ENCODE results near the gene GPN2. TPM values are rescaled to one million over a fixed set of nuclear protein-coding genes. Genes with fewer than 3 reads are reported as not detected.

GPN2 gene
- total RNA-seq, 4 donors from 2014 or later: 10.4 to 17.3 (median 12.8) TPM

DNA sequence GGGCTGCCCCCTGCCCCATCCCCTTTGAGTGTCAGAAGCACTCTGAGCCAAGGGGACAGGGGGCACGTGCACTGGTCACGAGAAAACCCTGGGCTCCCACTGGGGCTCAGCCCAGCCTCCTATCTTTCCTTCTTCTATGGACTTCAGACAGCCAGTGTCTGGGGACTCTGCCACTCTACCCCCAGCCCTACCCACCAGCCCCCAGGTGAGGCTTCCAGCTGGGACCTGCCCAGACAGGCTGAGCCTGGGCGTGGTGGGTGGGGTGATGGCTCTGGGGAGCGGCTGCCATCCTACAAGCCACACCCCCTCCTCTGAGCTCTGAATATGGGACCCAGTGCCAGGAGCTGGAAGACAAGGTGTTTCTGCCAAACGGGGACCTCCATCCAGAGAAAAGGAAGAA lies 35.2 kb downstream of the GPN2 start:
- TF ChIP-seq EP300 (IDR thresholded peaks at IDR 0.05) (no peak), POLR2AphosphoS5 (IDR thresholded peaks at IDR 0.05) (no peak), POLR2A (IDR thresholded peaks at IDR 0.05) (no peak)
- TF ChIP-seq, protein P1, sequence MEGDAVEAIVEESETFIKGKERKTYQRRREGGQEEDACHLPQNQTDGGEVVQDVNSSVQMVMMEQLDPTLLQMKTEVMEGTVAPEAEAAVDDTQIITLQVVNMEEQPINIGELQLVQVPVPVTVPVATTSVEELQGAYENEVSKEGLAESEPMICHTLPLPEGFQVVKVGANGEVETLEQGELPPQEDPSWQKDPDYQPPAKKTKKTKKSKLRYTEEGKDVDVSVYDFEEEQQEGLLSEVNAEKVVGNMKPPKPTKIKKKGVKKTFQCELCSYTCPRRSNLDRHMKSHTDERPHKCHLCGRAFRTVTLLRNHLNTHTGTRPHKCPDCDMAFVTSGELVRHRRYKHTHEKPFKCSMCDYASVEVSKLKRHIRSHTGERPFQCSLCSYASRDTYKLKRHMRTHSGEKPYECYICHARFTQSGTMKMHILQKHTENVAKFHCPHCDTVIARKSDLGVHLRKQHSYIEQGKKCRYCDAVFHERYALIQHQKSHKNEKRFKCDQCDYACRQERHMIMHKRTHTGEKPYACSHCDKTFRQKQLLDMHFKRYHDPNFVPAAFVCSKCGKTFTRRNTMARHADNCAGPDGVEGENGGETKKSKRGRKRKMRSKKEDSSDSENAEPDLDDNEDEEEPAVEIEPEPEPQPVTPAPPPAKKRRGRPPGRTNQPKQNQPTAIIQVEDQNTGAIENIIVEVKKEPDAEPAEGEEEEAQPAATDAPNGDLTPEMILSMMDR (IDR thresholded peaks at IDR 0.05): no peak
- WGBS, 2 donors (ENCODE audit: low coverage in 1 of 2): 70% methylated on average over 2 of the region's 5 CpGs; no CpG with 5 or more reads in 1 of the 2 donors
- Histone ChIP-seq H3K36me3 (peaks cover 0 to 87% of the 10 kb centered on the region in 2 donors), H3K27ac (no peak overlapping the region), H3K4me3 (no peak overlapping the region), H3K27me3 (no peaks in the 10 kb centered on the region), H3K9me3 (no peaks in the 10 kb centered on the region), H3K4me1 (peaks cover 0 to 9% (median 0%) of the 10 kb centered on the region in 3 donors)
- ATAC-seq: no peak

DNA sequence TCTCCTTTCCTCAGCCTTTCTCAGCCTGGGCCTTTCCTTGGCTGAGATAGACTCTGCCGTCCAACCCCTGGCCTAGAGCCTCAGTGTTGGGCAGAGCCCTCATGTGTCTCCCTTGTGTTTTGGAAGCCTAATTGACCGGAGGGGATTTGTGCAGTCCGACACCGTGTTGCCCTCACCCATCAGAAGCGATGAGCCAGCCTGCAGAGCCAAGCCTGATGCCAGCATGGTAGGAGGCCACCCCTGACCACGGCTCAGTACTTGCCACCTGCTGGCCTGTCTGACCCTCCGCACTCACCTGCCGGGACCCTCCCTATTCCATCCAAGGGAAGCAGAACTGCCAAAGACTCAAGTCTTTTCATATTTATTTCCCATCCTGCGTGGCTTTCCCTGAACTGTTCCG lies 36.5 kb downstream of the GPN2 start:
- ATAC-seq: no peak
- H3K9me3 ChIP-seq: no peaks in the 10 kb centered on the region
- peaks cover 0 to 99% of the 10 kb centered on the region in 2 donors for H3K36me3 ChIP-seq
- no peak overlapping the region for H3K27ac ChIP-seq
- no peaks in the 10 kb centered on the region for H3K27me3 ChIP-seq
- WGBS, 2 donors (ENCODE audit: low coverage in 1 of 2): no CpG with 5 or more reads among the region's 10 CpGs
- TF ChIP-seq EP300 (IDR thresholded peaks at IDR 0.05) (no peak), POLR2A (IDR thresholded peaks at IDR 0.05) (no peak), POLR2AphosphoS5 (IDR thresholded peaks at IDR 0.05) (no peak)
- TF ChIP-seq, protein P1 (IDR thresholded peaks at IDR 0.05): no peak
- H3K4me3 ChIP-seq: no peak overlapping the region
- H3K4me1 ChIP-seq: peaks cover 0 to 19% (median 6%) of the 10 kb centered on the region in 3 donors

DNA sequence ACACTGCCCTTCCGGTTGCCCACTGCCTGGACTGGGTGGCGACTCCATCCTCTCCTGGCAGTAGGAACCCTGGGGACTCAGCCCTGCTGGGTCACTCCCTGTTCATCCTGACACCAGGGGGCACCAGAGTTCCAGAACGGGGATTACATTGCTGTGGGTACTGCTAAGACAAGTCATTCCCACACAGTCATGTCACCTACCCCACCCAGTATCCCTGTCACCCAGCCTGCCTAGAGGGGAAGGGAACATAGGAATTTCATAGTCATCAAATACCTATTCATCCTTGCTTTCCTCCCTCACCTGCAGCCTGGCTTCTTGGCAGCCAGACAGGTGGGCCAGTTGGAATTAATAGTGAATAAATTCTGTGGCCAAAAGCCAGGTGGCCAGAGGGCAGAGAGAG lies 36.9 kb downstream of the GPN2 start:
- H3K4me3 ChIP-seq: no peak overlapping the region
- no peaks in the 10 kb centered on the region for H3K27me3 ChIP-seq
- H3K27ac ChIP-seq: no peak overlapping the region
- peaks cover 0 to 99% of the 10 kb centered on the region in 2 donors for H3K36me3 ChIP-seq
- 6 to 17% methylated on average over 1 to 2 of the region's 3 CpGs for WGBS, 2 donors (ENCODE audit: low coverage in 1 of 2)
- TF ChIP-seq, protein P1 (IDR thresholded peaks at IDR 0.05): peak in 3 of 4 experiments; percentile 84 to 91 (median 86)
- TF ChIP-seq POLR2AphosphoS5 (IDR thresholded peaks at IDR 0.05): peak; percentile 48
- no peak for TF ChIP-seq EP300 (IDR thresholded peaks at IDR 0.05)
- H3K4me1 ChIP-seq: peaks cover 0 to 23% (median 7%) of the 10 kb centered on the region in 3 donors
- ATAC-seq: peak; percentile 87
- H3K9me3 ChIP-seq: no peaks in the 10 kb centered on the region

DNA sequence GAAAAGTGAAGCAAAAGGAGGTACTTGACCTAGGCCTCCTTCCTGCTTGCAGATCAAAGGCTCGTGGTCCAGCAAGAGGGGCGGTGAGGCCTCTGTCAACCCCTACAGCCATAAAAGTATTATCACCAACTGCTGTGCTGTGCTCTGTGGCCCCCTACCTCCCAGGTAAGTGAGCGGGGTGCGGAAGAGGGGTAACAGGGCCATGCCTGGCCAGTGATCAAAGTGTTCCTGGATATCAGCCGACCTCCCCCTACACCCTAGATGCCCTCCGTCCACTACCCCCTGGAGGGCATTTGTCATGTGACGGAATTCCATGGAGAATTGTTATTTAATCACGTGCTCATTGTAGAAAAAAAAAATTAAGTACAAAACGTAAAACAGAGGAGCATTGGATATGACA lies 37.4 kb downstream of the GPN2 start:
- Histone ChIP-seq H3K4me3 (no peak overlapping the region), H3K27ac (no peak overlapping the region), H3K4me1 (peaks cover 0 to 26% (median 7%) of the 10 kb centered on the region in 3 donors), H3K27me3 (no peaks in the 10 kb centered on the region), H3K36me3 (peaks cover 0 to 99% of the 10 kb centered on the region in 2 donors), H3K9me3 (no peaks in the 10 kb centered on the region)
- WGBS, 2 donors (ENCODE audit: low coverage in 1 of 2): 35 to 59% methylated on average over 2 to 7 of the region's 9 CpGs
- ATAC-seq: no peak
- TF ChIP-seq, protein P1 (IDR thresholded peaks at IDR 0.05): no peak
- no peak for TF ChIP-seq POLR2A (IDR thresholded peaks at IDR 0.05)
- no peak for TF ChIP-seq POLR2AphosphoS5 (IDR thresholded peaks at IDR 0.05)
- TF ChIP-seq EP300 (IDR thresholded peaks at IDR 0.05): no peak

DNA sequence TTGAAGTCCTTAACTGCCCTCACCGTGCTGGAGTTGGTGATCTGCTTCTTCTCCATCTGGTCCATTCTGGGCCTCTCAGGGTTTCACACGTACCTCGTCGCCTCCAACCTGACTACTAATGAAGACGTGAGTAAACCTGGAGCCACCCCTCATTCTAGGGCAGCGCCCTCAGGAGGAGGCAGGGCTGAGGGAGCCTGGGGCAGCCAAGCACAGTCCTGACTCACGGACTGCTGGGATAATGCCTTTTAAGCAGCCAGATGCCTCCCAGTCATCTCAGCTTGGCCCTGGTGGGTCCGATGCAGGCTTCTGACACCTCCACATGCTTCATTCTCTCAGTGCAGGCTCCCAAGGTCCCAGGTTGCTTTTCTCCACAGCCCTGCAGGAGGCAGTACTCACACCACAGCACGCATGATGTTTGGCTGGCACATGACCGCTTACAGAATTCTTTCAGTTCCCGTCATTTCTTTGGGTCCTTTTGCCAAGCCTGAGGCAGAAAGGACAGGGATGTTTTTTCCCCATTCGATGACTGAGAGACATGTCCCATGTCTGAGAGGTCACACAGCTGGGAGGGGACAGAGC lies 38.9 kb downstream of the GPN2 start:
- Histone ChIP-seq H3K9me3 (no peaks in the 10 kb centered on the region), H3K27ac (no peak overlapping the region), H3K4me1 (peaks cover 0 to 26% (median 7%) of the 10 kb centered on the region in 3 donors), H3K27me3 (no peaks in the 10 kb centered on the region), H3K36me3 (peaks cover 0 to 96% of the 10 kb centered on the region in 2 donors), H3K4me3 (no peak overlapping the region)
- TF ChIP-seq, protein P1 (IDR thresholded peaks at IDR 0.05): no peak
- TF ChIP-seq POLR2AphosphoS5 (IDR thresholded peaks at IDR 0.05): no peak
- TF ChIP-seq EP300 (IDR thresholded peaks at IDR 0.05): no peak
- TF ChIP-seq POLR2A (IDR thresholded peaks at IDR 0.05): no peak
- 60 to 81% methylated on average over 1 to 7 of the region's 12 CpGs for WGBS, 2 donors (ENCODE audit: low coverage in 1 of 2)
- no peak for ATAC-seq
